Measurements from ENCODE around the gene GPR15LG.
"Not testable (repeated sequence)": the region's sequence is repeated elsewhere in the genome, so short reads cannot be mapped to it uniquely, and the experiment has no call there.

The GPR15LG gene

DNA sequence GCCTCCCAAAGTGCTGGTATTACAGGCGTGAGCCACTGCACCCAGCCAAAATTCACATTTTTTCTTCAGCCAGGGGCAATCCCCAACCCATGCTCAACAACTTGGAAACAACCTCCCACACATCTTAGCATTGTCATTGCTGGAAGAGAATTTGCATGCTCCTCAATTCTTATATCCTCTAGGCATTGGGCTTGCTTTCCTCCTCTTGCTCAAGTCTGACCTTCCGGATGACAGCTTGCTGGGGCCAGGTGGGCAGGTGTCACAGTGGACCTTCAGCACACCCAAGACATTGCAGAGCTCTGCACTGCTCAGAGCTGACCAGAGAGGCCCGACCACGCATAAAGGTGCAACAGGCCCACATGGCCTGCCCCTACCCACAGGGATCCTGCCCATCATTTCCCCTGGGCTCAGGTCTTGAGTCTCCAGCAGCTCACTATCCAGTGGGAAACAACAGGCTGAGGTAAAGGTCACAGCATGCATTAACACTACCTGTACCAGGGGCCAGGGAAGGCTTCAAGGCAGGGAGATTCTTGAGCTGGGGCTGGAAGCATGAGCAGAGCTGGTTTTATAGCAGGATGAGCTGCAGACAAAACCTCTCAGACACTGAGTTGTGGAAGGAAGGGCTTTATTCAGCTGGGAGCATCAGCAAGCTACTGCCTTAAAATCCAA lies 6.8 kb upstream of the GPR15LG start:
- DNase-seq, result no peak

DNA sequence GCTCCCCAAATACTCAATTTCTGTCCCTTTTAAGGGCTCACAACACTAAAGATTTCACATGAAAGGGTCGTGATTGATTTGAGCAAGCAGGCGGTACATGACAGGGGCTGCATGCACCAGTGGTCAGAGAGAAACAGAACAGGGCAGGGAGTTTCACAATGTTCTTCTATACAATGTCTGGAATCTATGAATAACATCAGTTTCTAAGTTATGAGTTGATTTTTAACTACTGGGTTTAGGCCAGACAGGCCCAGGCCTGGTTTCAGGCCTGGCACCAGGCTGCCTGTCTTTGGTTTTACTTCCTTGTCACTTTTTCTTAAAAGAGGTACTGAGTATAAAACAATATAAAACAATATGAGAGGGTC lies 6.3 kb upstream of the GPR15LG start:
- not testable (repeated sequence) for DNase-seq

- DNase-seq, result not testable (repeated sequence)
Measured at GRCh38 chr10:84168382-84168781, 5.2 kb upstream of the GPR15LG start.

- not testable (repeated sequence) for DNase-seq
Measured at GRCh38 chr10:84171237-84171636, 2.4 kb upstream of the GPR15LG start.

- DNase-seq, result not testable (repeated sequence)
Measured at GRCh38 chr10:84171700-84172466, 1.7 kb upstream of the GPR15LG start.

DNA sequence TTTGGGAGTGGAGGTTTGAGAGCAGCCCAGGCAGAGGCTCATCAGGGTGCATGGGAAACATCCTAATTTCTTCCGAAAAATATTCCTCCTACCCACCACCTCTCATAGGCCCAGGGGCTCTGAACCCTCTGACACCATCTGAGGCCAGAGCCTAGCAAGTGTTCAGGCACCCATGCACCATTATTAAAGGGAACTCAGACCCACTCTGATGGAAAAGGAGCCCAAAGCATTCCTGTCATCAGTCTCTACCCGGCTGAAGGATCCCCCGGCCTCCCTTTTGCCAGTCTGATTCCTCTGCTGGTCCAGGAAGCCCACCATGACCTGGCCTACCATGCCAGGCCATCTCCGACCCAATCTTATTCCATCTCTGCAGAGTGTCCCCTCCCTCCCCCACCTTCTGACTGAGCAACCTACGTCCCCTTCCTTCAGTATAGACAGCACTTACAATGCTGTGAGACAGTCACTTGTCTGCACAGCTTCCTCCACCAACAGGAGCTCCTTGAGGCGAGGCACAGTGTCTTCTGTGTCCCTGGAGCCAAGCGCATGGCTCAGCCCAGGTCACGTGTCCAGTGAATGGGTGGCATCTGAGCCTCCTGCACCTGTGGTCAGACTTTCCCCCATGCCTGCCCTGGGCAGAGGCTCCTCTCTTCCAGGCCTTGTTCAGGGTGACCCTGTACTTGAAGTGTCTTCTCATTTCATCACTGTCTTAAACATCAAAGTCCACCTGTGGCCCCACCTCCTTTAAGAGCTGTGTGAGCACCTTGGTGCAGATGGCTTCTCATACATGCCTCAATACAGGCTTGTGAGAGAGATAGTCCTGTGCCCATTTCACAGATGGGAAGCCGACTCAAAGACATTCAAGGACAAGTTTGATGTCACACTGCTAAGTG lies 889 bp upstream of the GPR15LG start:
- no peak for DNase-seq

- no peak for DNase-seq
Measured at GRCh38 chr10:84175436-84175835, 1.8 kb downstream of the GPR15LG start.

DNA sequence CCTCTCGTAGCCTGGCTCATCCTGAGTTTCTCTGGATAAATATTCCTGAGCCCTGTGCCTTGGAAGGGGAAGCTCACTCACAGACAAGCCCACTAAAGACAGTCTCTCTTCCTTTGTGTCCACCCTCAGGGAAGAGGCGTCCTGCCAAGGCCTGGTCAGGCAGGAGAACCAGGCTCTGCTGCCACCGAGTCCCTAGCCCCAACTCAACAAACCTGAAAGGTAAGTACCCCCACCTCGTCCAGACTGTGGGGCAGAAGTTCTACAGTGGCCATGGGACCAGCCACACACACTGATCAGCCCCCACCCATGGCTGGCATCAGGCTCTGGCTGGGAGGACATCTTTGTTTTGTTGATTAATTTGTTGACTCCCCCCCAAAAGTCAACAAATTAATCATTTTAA lies 2.8 kb downstream of the GPR15LG start:
- DNase-seq, result no peak

DNA sequence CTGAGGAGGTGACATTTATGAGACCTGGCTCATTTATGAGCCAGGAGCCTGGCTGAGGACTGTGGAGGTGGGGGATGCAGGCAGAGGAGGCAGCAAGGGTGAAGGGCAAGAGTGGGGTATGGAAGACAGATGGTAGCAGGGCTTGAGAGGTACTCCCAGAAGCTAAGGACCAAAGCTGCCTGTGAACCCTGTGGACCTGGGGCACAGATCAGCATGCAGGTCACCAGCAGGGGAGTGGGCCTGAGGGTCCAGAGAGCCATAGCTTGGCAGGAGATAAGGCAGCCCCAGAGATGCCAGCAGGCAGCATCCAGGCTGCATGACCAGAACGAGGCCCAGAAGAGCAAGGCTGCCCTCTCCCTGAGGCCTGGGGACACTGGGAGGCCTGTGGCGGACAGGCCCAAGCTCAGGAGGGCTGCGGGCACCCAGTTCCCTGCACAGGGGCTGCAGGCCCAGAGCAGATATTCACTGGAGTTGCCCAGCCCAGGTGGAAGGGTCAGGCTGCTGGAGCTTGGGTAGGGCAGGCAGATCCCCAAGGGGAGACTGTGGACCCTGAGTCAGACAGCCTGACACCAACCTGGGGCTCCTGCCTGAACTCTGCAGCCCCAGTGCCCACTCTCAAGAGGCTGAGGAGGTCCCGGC lies 3.4 kb downstream of the GPR15LG start:
- DNase-seq, result no peak

DNA sequence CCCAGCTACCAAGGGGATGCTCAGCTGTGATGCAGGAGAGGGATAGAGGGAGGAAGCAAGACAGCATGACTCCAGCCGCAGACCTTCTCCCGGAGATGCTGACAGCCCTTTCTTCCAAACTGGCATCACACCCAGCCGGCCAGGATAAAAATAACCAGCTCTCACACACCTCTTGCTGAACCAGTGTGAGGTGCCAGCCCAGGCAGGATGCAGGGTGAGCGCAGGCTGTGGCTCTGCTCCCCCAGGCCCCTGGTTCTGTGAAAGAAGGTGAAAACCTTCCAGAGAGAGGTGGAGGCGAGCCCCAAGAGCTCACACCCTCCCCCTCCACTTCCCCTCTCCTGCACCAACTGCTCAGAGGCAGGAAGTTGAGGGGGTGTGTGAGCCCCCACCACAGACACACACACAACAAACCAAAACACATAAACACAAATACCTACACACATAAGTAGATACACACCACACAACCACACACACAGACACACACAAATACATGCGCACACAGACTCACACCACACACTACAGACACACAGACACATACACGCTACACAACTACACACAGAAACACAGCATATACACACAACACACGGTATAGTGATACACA lies 4.0 kb downstream of the GPR15LG start:
- DNase-seq, result no peak

DNA sequence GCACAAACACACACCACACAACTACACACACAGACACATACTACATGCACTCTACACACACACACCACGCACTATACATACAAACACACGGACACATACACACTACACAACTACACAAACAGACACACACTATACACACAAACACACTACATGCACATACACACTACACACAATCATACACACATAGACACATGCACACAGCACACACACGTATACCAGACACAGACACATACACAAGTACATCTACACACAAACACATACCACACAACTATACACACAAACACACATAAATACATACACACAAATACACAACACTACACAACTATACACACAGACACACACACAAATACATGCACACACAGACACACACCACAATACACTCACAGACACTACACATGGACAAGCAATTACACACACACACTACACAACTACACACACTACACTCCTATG lies 4.6 kb downstream of the GPR15LG start:
- DNase-seq, result no peak

GRCh38 chr10:84179059-84179710 lies 5.6 kb downstream of the GPR15LG start:
- DNase-seq, result no peak

- not testable (repeated sequence) for DNase-seq
Measured at GRCh38 chr10:84180386-84180785, 6.8 kb downstream of the GPR15LG start.

GRCh38 chr10:84181631-84182030 lies 8.0 kb downstream of the GPR15LG start:
- DNase-seq, result no peak

DNA sequence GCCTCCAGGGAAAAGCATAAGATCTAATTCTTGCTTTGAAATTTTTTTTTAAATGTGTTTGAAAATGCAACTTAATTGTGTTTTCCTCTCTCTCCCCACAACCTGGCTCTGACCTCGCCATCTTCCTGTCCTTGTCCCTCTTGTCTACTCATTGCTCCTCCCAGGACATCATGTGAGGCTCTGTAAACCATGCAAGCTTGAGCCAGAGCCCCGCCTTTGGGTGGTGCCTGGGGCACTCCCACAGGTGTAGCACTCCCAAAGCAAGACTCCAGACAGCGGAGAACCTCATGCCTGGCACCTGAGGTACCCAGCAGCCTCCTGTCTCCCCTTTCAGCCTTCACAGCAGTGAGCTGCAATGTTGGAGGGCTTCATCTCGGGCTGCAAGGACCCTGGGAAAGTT lies 10.9 kb downstream of the GPR15LG start:
- no peak for DNase-seq

- DNase-seq, result no peak
Measured at GRCh38 chr10:84185526-84186175, 12.1 kb downstream of the GPR15LG start.

- no peak for DNase-seq
Measured at GRCh38 chr10:84188815-84189214, 15.2 kb downstream of the GPR15LG start.

- no peak for DNase-seq
Measured at GRCh38 chr10:84190621-84191020, 17.0 kb downstream of the GPR15LG start.

DNA sequence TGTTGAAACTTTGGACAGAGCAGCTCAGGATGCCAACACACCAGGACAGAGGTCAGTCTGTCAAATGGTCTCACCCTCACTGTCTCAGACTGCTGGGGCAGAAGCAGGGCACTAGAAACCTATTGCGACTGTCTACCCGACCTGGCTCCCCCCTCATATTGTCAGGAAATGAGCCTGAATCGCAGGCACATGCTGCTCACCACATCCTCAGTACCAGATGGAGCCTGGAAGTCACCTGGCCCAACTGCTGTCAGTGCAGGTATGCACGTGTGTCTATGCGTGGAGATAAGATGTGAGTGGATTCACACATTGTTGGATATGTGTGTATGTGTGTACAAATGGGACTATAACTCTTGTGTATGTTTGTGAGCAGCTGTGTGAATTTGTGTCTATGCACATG lies 17.5 kb downstream of the GPR15LG start:
- DNase-seq, result no peak

GRCh38 chr10:84193327-84193726 lies 19.7 kb downstream of the GPR15LG start:
- no peak for DNase-seq

DNA sequence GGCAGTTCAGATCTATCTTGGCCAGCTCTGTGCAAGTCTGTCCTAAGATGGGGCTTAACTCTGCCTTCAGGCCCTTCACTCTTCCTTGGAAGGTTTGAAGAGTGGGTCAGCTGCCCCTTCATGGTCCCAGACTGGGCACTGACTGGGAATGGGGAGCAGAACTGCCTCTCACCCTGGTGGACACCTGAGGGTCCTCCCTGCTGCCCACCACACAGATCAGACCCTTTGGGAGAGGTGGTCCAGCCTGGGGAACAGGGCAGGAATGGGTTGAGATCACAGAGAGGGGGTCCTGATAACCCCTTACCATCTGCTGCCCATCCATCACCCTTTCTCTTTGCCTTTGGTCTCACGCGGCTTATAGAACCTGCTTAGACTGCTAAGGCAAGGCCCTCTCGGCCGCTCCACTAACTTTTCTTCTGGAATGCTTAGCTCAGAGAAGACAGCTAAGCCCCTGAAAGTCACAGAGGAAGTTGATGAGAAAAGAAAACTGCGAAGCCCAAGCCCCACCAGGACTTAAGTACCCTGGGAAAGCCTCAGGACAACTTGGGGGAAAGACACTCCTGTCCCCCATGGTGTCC lies 20.3 kb downstream of the GPR15LG start:
- DNase-seq, result no peak

Data from stimulated activated CD4-positive, alpha-beta T cell treated with anti-CD3 and anti-CD28 coated beads, Interleukin-12 subunit alpha, Interleukin-12 subunit beta, amount 100 ng/mL, for 4 hours (primary cell).